SU-DHL-6 (cell line): ENCODE data around the gene GNB2.

Experiments
- H2AFZ ChIP-seq: fragments of 200-600 bp; sonication (generic); 2 replicates; pipeline ENCODE4 v1.6.1; 2014; ENCODE audit warnings: low read depth, mild to moderate bottlenecking, moderate library complexity, mixed read lengths, antibody characterized with exemption, low read length; ENCODE audit not compliant: severe bottlenecking
- H3F3A ChIP-seq: fragments of 200-600 bp; shearing (Covaris generic); 2 replicates; pipeline ENCODE4 v1.6.0; 2016; ENCODE audit warnings: antibody characterized with exemption, mild to moderate bottlenecking; ENCODE audit not compliant: insufficient read depth
- H3K27ac ChIP-seq: fragments of 200-600 bp; sonication (generic); 2 replicates; pipeline ENCODE4 v1.5.1; 2016; ENCODE audit warnings: low read depth, mild to moderate bottlenecking, low read length, moderate library complexity, mixed read lengths
- H3K27me3 ChIP-seq: fragments of 200-600 bp; sonication (generic), shearing (Covaris generic); 2 replicates; pipeline ENCODE4 v1.6.0; 2014; ENCODE audit warnings: mild to moderate bottlenecking, low read length
- H3K36me3 ChIP-seq: fragments of 200-600 bp; sonication (generic); 2 replicates; pipeline ENCODE4 v1.6.1; 2014; ENCODE audit warnings: mild to moderate bottlenecking, low read length, mixed read lengths
- H3K4me2 ChIP-seq: fragments of 300-600, 200-600 bp; shearing (Covaris generic), sonication (generic); 2 replicates; pipeline ENCODE4 v1.6.0; 2014; ENCODE audit warnings: low read length, low read depth, mild to moderate bottlenecking; ENCODE audit not compliant: poor library complexity, severe bottlenecking
- H3K4me3 ChIP-seq: fragments of 200-600 bp; sonication (generic); 2 replicates; pipeline ENCODE4 v1.5.1; 2014; ENCODE audit warnings: antibody characterized with exemption, low read length, mild to moderate bottlenecking, mixed read lengths; ENCODE audit not compliant: insufficient read depth, poor library complexity, severe bottlenecking
- H3K79me2 ChIP-seq: fragments of 200-600 bp; sonication (generic); 2 replicates; pipeline ENCODE4 v1.6.1; 2014; ENCODE audit warnings: mild to moderate bottlenecking, low read length, moderate library complexity; ENCODE audit not compliant: insufficient read depth
- H3K9ac ChIP-seq: fragments of 200-600 bp; sonication (generic); 2 replicates; pipeline ENCODE4 v1.7.0; 2014; ENCODE audit warnings: mild to moderate bottlenecking, low read length
- H3K9me2 ChIP-seq: fragments of 200-600 bp; sonication (generic); replicated peaks from 2 replicates; pipeline ENCODE4 v1.6.1; 2014; ENCODE audit warnings: low read length; ENCODE audit not compliant: insufficient read depth
- H3K9me3 ChIP-seq: fragments of 200-600 bp; sonication (generic); 2 replicates; pipeline ENCODE4 v1.6.1; 2014; ENCODE audit warnings: low read length, mixed read lengths; ENCODE audit not compliant: insufficient read depth
- H4K20me1 ChIP-seq: fragments of 200-600 bp; sonication (generic); 2 replicates; pipeline ENCODE4 v1.6.1; 2014; ENCODE audit warnings: low read depth, mild to moderate bottlenecking, antibody characterized with exemption, low read length, moderate library complexity, mixed read lengths
- EZH2phosphoT487 ChIP-seq: fragments of 200-600 bp; sonication (generic), shearing (Covaris generic); conservative IDR thresholded peaks from 2 replicates; pipeline ENCODE4 v1.6.1; 2018; ENCODE audit warnings: mild to moderate bottlenecking, antibody characterized with exemption, low read length, moderate library complexity, mixed read lengths
- TF ChIP-seq, protein P1 (sequence below): fragments of 200-600 bp; sonication (generic); IDR thresholded peaks from one replicate; pipeline ENCODE4 v1.5.1; 2017; ENCODE audit warnings: antibody characterized with exemption, mild to moderate bottlenecking, low read length, moderate library complexity; ENCODE audit not compliant: insufficient read depth, poor library complexity, severe bottlenecking

Gene GNB2

DNA sequence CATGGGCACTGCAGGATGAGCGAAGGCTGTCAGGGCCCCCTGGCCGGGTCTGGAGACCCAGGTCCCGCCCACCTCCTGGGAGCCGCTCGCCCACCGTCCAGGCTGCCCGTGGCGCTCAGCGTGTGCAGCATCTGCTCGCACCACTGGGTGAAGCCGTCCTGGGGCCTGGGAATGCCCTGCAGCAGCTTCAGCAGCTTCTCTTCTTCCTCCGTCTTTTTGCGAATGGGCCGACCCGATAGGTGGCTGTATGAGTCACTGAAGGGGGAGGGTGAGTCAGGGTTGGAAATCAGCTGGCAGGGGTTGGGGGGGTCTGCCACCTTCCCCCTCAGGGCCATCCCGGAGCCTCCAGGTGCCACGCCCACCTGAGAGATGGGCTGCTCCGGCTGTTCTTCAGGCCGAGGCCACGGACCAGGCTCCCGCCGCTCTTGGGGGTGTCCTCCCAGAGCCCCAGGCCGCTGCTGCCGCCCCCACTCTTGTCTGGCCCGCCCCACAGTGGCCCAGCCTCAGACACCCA, 8.7 kb downstream of the GNB2 start:
- Histone ChIP-seq H3K9ac (no peak overlapping the region), H3K4me3 (no peak overlapping the region), H3K27me3 (no peaks in the 10 kb centered on the region), H3F3A (peaks cover 20% of the 10 kb centered on the region), H3K27ac (no peak overlapping the region), H4K20me1 (no peaks in the 10 kb centered on the region), H3K4me2 (no peak overlapping the region), H3K79me2 (no peaks in the 10 kb centered on the region), H3K9me3 (no peaks in the 10 kb centered on the region), H3K36me3 (no peaks in the 10 kb centered on the region), H2AFZ (no peak overlapping the region), H3K9me2 (no peaks in the 10 kb centered on the region)
- TF ChIP-seq, protein P1, sequence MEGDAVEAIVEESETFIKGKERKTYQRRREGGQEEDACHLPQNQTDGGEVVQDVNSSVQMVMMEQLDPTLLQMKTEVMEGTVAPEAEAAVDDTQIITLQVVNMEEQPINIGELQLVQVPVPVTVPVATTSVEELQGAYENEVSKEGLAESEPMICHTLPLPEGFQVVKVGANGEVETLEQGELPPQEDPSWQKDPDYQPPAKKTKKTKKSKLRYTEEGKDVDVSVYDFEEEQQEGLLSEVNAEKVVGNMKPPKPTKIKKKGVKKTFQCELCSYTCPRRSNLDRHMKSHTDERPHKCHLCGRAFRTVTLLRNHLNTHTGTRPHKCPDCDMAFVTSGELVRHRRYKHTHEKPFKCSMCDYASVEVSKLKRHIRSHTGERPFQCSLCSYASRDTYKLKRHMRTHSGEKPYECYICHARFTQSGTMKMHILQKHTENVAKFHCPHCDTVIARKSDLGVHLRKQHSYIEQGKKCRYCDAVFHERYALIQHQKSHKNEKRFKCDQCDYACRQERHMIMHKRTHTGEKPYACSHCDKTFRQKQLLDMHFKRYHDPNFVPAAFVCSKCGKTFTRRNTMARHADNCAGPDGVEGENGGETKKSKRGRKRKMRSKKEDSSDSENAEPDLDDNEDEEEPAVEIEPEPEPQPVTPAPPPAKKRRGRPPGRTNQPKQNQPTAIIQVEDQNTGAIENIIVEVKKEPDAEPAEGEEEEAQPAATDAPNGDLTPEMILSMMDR: no peak
- TF ChIP-seq EZH2phosphoT487: no peak

DNA sequence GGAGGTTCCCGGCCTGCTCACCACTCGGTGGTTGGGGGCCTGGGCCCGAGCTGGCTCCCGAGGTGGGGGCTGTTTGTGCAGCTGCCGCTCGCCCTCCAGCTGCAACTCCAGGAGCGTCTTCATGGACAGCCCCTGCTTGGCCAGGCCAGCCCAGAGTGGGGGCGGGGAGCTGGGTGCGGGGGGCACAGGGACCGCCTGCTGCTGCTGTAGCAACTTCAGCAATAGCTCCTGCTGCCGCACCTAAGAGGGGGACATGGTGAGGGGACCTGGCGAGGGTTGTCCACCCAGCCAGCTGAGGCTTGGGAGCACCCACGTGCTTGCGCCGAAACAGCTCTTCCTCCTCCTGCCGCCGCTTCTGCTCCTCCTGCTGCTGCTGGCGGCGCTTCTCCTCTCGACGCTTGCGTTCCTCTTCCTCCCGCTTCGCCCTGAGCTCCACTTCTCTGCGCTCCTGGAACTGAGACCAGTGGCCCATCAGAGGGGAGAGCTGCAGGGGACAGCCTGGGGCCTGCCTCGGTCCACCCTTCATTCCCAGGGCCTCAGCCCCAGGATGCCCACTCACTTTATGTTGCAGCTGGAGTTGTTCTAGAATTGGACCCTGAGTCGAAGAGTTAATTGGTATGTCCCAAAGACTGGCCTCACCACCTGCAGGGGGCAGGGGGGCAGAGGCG, 9.6 kb downstream of the GNB2 start:
- no peaks in the 10 kb centered on the region for H3K9me2 ChIP-seq
- no peaks in the 10 kb centered on the region for H3K36me3 ChIP-seq

GRCh38 chr7:100683659-100684533, 10.4 kb downstream of the GNB2 start:
- Histone ChIP-seq H3K27me3 (no peaks in the 10 kb centered on the region), H3F3A (peaks cover 20% of the 10 kb centered on the region), H4K20me1 (no peaks in the 10 kb centered on the region), H3K4me2 (no peak overlapping the region), H3K79me2 (0 out of 2 replicates have a peak, but pooled peaks cover 7% of the 10 kb centered on the region), H3K9me3 (no peaks in the 10 kb centered on the region), H3K27ac (no peak overlapping the region), H3K4me3 (no peak overlapping the region), H2AFZ (no peak overlapping the region), H3K9ac (no peak overlapping the region), H3K9me2 (no peaks in the 10 kb centered on the region), H3K36me3 (no peaks in the 10 kb centered on the region)
- no peak for TF ChIP-seq EZH2phosphoT487
- TF ChIP-seq, protein P1: no peak

More for the DNA sequence above, 9.6 kb downstream of the GNB2 start:
- Histone ChIP-seq H3K4me2 (no peak overlapping the region), H3K9me3 (no peaks in the 10 kb centered on the region), H3F3A (peaks cover 20% of the 10 kb centered on the region), H3K27me3 (no peaks in the 10 kb centered on the region), H2AFZ (no peak overlapping the region), H3K9ac (no peak overlapping the region), H3K4me3 (no peak overlapping the region), H3K27ac (no peak overlapping the region), H4K20me1 (no peaks in the 10 kb centered on the region), H3K79me2 (no peaks in the 10 kb centered on the region)
- TF ChIP-seq, protein P1: no peak
- no peak for TF ChIP-seq EZH2phosphoT487
